ENCODE results near the gene LPAR3.

DNA sequence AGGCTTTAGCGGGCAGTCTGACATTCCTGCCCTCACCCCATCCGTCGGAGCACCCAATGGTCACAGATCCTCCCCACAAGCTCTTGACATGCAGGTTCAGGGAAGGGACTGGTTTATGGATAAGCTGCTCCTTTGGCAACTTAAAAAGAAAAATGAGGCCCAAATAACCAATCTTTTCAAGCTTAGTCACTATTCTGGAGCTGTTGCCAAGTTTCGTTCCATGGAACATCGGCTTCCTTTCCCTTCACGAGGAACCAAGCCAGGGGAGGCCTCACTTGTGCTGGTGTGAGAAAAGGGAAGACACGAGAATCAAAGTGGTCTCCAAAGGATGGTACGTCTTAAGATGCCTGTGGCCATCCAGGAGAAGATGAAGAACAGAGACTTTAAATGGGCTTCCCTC, 46.1 kb upstream of the LPAR3 start:
- TF ChIP-seq, protein P1, sequence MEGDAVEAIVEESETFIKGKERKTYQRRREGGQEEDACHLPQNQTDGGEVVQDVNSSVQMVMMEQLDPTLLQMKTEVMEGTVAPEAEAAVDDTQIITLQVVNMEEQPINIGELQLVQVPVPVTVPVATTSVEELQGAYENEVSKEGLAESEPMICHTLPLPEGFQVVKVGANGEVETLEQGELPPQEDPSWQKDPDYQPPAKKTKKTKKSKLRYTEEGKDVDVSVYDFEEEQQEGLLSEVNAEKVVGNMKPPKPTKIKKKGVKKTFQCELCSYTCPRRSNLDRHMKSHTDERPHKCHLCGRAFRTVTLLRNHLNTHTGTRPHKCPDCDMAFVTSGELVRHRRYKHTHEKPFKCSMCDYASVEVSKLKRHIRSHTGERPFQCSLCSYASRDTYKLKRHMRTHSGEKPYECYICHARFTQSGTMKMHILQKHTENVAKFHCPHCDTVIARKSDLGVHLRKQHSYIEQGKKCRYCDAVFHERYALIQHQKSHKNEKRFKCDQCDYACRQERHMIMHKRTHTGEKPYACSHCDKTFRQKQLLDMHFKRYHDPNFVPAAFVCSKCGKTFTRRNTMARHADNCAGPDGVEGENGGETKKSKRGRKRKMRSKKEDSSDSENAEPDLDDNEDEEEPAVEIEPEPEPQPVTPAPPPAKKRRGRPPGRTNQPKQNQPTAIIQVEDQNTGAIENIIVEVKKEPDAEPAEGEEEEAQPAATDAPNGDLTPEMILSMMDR (IDR thresholded peaks at IDR 0.05): no peak
- no peak for TF ChIP-seq ZFX (IDR thresholded peaks at IDR 0.05; ENCODE audit: borderline replicate concordance)

Measured in 22Rv1 (cell line).